GM21619 (cell line): ENCODE measurements around the gene SLC30A7.

ENCODE experiments used
- ATAC-seq: cut with Tn5 transposase; IDR thresholded peaks from one replicate; pipeline ENCODE4 v1.9.1; 2021; ENCODE audit not compliant: unreplicated experiment

SLC30A7 gene

DNA sequence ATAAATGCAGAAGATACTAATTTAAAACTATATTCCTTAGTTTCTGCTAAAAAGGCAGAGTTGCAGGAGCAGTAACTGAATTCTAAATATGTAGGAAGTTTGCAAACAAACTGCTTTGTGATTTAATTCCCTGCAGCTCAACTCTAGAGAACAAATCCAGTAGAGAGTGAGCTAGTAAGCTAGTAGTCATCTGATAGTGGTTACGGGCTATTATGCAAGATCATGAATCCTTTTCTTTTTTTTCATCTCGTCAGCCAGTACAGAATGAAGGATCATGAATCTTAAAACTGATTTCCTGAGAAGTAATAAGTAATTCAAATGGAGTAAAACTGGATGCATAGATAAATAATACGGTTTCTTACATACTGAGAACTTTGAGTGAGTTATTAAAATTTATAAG lies 126.4 kb downstream of the SLC30A7 start:
- no peak for ATAC-seq

DNA sequence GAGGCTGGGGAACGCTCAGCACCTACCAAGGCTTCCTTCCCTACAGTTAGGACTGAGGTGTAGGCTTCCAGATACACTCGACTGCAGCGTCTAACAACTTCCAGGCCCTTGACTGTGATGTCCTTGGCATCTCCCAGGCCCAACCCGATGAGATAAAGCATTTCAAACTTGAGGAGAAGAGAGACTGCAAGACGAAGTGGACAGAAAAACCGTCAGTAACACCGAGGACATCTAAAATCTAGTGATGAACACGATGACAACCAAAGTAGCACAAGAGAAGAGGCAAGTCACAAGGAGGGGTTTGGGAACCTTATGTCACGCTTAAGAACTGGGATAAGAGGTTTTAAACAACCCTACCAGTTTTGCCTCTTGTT lies 129.4 kb downstream of the SLC30A7 start:
- ATAC-seq, result peak; percentile 19

DNA sequence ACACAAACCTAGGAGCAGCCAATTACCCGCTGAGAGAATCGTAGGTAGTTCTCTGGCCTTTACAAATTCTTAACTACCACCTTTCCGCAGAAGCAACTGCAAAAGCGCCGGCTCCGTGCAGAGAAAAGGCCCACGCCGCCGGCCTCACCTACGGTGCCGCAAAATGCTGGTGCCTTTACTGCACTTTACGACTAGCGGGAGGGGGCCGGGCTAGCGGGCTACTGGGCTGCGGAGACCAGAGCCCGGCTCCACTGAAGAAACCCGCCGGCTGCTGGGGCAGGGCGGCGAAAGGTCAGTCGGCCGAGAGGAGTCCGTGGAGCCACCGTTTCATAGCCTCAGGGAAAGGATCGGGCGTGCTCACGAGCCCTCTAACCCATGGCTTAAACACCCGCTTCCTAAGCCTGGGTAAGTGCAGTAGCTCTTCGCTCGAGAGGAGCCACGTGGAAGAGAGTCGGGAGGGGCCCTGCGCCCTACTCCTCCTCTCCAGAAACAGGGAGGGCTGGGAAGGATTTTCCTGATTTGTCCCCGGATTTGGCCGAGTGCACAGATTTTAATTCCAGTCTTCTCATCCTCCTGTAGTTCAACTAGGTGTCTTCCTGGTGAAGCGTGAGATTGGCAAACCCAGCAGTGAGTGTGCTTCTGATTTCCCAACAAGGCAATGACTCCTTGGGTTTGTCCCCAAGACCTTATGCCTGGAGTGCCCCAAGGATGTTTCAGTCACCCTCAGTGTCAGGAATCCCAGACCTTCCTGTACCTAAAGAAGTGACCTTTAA lies 130.0 kb downstream of the SLC30A7 start, which contains the start of gene DPH5:
Gene DPH5 (minus strand): TSS at position 128 of the 773 bp plus-strand sequence. CDS start 341 bp downstream, outside the sequence.
- peak; percentile 83 for ATAC-seq

DNA sequence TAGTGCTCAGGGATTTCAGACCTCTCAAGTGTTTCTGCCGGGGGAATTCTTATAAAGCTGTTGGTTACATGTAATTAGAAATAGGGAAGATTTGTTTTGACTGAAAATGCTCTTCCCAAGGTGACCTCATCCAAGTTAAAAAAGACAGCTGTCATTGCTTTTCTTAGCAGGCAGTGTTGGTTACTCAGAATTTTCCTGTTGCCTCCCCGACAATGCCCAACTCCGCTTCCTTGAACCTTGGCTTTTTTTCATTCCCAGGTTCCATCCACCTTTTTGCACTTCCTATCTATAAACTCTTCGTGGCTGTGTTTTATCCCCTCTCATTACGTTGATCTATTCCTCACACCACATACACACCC lies 130.5 kb downstream of the SLC30A7 start:
- no peak for ATAC-seq

DNA sequence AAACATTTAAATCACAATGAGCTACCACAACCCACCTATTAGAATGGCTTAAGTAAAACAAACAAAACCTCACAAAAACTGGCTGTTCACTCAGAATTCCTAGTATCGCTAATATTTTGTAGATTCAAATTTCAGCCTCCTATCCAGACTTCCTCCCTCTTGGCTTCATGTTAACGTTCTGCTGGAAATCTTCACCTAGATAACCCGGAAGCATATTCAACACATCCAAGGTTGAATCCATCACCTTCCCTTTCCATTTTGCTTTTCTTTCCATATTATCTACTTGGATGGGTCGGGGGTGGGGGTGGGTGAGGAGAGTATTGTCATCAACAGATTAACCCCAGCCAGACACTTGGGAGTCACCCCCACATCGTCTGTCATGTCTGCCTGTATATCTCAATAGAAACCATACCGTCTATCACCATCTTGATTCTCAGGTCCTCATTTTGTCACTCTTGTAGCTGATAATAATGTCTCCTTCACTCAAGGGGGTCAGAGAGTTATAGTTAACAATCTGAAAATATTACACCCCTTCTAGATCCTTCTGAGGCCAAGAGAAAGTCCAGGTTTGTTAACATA lies 131.4 kb downstream of the SLC30A7 start:
- ATAC-seq, result no peak

DNA sequence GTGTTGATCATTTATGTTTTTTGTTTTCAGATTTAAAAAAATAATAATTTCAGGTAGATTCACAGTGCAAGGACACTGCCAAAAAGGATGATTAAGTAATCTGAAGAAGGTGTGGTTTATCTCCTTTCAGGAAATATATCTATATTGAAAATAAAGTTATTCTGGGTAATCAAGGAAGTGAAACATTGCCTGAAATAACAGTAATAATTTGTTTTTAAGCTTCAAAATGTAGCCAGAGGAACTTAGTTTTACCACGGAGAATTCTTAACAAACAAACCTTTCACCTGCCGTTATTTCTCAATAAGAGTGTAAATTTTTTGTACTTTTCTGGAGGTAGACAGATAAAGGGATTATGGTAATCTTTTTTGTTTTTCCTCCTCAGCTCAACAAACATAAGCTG lies 132.6 kb downstream of the SLC30A7 start:
- no peak for ATAC-seq

DNA sequence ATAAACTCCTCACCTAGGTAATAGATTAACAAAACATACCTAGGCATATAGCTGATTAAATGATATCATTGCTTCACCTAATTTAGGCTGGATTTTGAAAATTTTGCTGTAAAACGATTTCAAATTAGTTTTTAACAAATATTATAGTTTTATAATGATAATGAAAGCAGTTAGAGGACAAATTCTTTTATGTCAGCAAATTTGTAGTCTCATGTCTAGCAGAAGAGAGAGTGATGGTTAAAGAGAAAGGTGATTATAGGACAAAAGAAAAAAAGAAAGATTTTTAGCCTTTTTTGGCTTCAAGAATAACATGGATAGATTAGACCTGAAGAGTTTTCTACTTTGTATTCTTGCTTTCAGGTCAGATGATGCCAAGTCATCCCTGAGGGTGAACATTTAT lies 133.3 kb downstream of the SLC30A7 start:
- no peak for ATAC-seq

DNA sequence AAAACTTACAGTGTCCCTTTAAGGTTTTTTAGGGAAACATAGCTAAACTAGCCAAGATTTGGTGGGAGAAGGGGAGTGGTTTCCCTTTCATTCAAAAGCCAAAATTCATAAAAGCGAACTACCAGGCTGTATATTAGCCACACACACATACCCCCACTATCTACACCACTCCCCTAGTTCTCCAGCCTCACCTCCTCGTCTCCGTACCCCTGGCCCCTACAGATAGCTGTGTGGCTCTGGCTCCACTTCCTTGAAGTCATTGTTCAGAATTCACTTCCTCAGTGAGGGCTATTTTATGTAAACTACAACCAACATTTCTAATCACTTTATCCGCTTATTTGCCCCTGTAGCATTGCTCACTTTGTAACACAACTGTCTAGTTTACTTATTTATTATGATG lies 135.0 kb downstream of the SLC30A7 start:
- no peak for ATAC-seq
